ENCODE data around the gene OVAAL.

The OVAAL gene

DNA sequence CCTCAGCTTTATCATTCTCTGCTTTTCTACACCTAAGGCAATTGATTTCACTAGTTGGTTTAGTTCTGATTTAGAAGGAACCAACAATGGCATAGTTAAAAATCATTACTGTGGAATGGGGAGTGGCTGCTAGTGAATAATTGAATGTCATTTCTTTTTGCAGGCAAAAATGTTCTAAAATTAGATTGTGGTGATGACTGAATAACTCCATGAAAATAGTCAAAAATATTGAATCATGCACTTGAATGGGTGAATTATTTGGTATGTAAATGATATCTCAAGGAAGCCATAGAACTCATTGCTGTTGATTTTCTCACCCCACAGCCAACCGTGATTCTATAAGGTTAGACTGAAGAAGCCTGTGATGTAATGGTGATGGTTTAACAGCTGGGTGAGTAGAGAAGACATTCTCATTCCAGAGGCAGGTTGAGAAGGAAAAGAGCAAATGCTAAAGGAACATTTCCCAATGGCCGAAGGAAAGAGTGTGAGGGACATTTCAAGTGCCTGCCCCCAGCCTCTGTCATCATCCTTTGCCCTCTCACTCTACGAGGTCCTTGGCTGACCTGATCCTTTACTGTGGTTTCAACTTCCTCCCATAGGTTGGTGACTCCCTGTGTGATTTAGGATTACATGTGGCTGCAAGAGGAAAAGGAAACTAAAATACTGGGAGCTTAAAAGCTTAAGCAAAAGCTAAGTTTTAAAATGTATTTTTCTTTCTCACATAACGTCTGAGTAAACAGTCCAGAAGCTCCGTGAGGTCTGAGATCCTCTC lies 12.5 kb downstream of the OVAAL start:
- DNase-seq: no peak
- no peaks in the 10 kb centered on the region for H3K9me3 Mint-ChIP-seq
- H3K27ac Mint-ChIP-seq: no peak overlapping the region
- CTCF ChIA-PET: no interaction called here
- peaks cover 14% of the 10 kb centered on the region for H3K4me1 Mint-ChIP-seq
- H3K27me3 Mint-ChIP-seq: peaks cover 12% of the 10 kb centered on the region
- H3K4me3 Mint-ChIP-seq: no peak overlapping the region
- H3K36me3 Mint-ChIP-seq: no peaks in the 10 kb centered on the region

DNA sequence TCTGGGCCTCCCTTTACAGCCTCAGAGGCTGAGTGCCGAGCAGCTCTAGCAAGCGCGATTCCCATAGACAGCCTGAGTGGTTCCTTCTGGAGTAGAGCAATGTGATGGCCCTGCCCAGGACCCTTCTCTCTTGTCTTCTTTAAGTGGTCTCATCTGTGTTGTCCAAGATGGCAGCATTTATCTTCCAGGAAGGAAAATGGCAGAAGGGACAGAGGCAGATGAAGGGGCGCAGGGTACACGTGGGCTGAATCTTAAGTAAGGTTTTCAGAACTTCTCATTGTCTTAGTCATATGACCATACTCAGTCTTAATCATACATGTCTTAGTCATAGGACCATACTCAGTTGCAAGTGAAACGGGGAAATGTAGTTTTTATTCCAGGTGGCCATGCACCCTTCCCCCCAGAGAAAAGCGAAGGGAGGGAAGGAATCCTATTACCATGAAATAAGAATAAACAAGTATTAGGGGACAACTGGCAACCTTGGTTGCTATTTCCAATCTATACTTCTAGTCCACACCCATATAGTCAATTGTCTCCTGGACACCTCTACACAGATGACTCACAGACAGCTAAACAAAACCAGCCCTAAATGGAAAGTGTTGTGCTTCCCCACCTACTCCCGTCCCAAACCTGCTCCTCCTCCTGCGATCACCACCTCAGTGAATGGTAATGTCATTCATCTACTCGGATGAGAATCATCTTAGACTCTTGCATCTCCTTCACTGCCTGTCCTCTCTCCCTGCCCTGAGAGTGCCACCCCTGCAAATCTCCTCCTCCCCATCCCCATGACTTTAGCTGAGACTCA lies 13.3 kb downstream of the OVAAL start:
- Mint-ChIP-seq H3K4me3 (no peak overlapping the region), H3K4me1 (peaks cover 14% of the 10 kb centered on the region), H3K27me3 (peaks cover 12% of the 10 kb centered on the region), H3K27ac (no peak overlapping the region), H3K36me3 (no peaks in the 10 kb centered on the region), H3K9me3 (no peaks in the 10 kb centered on the region)
- CTCF ChIA-PET: no interaction called here
- DNase-seq: no peak

DNA sequence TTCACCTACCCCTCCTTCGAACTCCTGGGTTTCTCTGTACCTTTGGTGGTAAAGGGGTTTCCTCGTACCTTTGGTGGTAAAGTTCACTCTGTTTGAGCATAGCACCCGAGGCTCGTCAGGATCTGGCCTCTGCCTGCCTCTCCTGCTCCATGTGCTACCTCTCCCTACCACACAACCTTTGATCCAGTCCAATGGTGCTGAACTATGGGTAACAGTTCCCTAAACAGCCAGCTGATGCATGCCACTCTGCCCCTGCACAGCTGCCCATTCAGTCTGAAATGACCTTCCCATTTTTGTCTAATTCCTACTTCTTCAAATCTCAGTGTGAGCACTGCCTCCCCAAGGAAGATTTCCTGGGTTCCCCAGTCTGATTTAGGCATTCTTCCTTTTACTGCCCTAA lies 14.0 kb downstream of the OVAAL start:
- Mint-ChIP-seq H3K9me3 (no peaks in the 10 kb centered on the region), H3K4me3 (no peak overlapping the region), H3K4me1 (peaks cover 14% of the 10 kb centered on the region), H3K36me3 (no peaks in the 10 kb centered on the region), H3K27me3 (peaks cover 12% of the 10 kb centered on the region), H3K27ac (no peak overlapping the region)
- DNase-seq: no peak
- CTCF ChIA-PET: no interaction called here

DNA sequence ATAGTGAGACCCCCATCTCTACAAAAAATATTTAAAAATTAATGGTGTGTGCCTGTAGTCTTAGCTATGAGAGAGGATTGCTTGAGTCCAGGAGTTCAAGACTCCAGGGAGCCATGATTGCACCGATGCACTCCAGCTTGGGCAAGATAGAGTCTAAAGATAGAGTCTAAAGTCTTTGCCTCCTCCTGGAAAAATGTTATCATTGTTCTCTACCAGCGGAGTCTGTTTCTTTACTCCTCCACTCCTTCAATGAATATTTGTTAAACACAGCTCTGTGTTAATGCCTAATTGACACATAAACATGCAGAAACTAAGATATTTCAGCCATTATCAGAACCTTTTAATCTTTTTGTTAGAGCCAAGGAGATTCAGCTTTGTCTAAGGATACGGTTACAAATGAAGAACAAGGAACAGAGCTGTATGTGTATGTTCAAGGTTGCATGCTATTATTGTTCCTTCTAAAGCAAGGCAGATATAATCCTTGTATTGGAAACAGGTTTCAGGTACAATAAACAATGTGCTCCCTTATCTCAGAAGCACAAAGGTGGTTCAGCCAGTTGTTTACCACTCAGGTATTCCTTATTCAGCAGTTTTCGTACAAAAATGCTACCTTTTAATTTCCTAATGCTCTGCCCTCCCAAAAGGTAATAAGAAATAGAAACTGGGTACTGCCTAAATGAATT lies 15.4 kb downstream of the OVAAL start:
- H3K27ac Mint-ChIP-seq: no peak overlapping the region
- peaks cover 14% of the 10 kb centered on the region for H3K4me1 Mint-ChIP-seq
- DNase-seq: no peak
- H3K27me3 Mint-ChIP-seq: peaks cover 12% of the 10 kb centered on the region
- H3K9me3 Mint-ChIP-seq: no peaks in the 10 kb centered on the region
- CTCF ChIA-PET: no interaction called here
- no peak overlapping the region for H3K4me3 Mint-ChIP-seq
- no peaks in the 10 kb centered on the region for H3K36me3 Mint-ChIP-seq

DNA sequence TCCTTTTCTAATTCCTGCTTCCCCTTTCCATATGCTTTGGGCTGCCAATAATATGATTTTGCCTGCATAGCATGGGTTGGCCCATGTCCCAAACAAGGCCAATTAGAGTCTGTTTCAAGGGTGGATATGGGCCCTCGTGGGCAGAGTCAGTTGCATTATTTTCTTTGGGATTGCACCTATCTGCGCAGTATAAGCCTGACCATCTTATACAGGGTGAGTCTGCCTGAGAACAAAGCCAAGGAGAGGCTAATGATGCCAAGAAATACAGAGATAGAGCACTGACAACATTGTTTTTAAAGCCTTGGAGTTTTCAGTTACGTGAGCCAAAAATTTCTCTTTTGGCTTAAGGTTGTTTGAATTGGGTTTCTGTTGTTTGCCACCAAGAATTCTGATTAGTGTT lies 18.6 kb downstream of the OVAAL start:
- Mint-ChIP-seq H3K4me3 (no peak overlapping the region), H3K4me1 (peaks cover 1% of the 10 kb centered on the region), H3K27ac (no peak overlapping the region), H3K27me3 (peaks cover 5% of the 10 kb centered on the region), H3K9me3 (no peaks in the 10 kb centered on the region), H3K36me3 (no peaks in the 10 kb centered on the region)
- CTCF ChIA-PET: no interaction called here
- DNase-seq: no peak

DNA sequence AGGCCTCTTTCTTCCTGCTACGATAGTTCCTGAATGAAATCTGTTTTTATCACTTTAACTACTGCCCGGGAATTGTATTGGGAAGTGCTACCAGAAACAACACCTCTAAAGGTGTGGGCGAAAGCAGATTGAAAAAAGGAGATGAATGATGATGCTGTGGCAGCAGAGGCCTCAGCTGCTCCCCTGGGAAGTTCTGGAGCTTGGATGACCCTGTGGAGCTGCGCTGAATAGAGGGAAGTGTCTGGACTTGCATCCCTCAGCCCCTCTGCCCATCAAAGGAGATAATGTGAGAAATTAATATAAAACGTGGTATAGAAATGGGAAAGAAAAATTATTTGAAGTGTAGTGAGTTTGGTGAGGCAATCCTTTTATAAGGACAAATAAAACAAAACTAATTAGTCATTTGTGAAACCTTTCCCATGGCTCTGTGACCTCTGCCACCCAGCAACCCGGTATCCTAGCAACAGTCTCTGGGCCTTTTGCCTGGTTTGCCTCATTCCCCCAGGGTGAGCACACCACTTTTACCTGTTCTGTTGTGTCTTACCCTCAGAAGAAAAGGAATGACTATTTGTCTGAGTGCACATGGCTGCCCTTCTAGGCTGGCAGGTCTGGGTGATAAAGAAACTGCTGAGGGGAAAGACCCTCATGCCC lies 21.3 kb downstream of the OVAAL start:
- no peak for DNase-seq
- CTCF ChIA-PET: interaction anchor here (1.9 kb wide), 1 partner anchor 46 kb away, joined by 4 read pairs; no protein-coding TSS in a partner anchor
- peaks cover 7% of the 10 kb centered on the region for H3K4me1 Mint-ChIP-seq
- H3K27ac Mint-ChIP-seq: no peak overlapping the region
- peaks cover 1% of the 10 kb centered on the region for H3K27me3 Mint-ChIP-seq
- H3K9me3 Mint-ChIP-seq: no peaks in the 10 kb centered on the region
- no peak overlapping the region for H3K4me3 Mint-ChIP-seq
- no peaks in the 10 kb centered on the region for H3K36me3 Mint-ChIP-seq

DNA sequence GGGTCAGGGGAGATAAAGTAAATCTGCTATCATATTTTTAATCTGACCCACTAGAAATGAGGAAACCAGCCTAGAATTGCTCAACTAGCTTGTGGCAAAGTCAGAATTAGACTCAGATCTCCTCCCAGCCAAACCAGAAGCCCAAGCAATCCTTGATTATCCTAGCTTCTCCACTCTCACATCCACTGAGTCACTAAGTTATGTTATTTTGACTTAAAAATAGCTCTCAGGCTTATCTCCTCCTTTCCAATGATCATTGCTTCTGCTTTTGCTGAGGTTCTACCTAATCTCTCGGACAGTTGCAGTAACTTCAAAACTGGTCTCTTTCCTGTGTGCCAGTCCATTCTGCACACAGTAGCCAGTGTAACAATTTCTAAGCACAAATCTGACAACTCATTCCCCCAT lies 22.9 kb downstream of the OVAAL start:
- Mint-ChIP-seq H3K27ac (no peak overlapping the region), H3K36me3 (no peaks in the 10 kb centered on the region), H3K9me3 (no peaks in the 10 kb centered on the region), H3K27me3 (no peaks in the 10 kb centered on the region), H3K4me3 (no peak overlapping the region), H3K4me1 (peaks cover 21% of the 10 kb centered on the region)
- CTCF ChIA-PET: interaction anchor here (0.7 to 1.9 kb wide), 4 partner anchors 42 to 304 kb away, joined by 3 to 4 read pairs (median 4); no protein-coding TSS in a partner anchor
- DNase-seq: no peak

DNA sequence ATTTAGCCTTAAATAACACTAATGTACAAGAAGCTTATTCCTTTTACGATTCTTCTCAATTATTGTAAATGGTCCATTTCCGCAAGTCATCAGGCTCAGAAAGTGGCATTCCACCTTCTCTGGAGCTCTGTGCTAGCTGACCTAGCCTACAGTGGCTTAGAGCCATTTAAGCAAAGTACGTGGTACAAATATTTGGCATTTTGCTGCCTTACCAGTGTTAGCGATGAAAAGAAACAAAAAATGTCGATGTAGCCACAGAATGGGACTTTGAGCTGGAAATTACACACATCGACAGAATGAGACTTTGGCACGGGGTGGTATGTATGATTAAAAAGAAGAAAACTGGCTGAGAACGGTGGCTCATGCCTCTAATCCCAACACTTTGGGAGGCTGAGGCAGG lies 26.1 kb downstream of the OVAAL start:
- H3K36me3 Mint-ChIP-seq: no peaks in the 10 kb centered on the region
- H3K4me1 Mint-ChIP-seq: peaks cover 27% of the 10 kb centered on the region
- no peak overlapping the region for H3K4me3 Mint-ChIP-seq
- no peak for DNase-seq
- peak overlapping the region; percentile 90 for H3K27ac Mint-ChIP-seq
- no peaks in the 10 kb centered on the region for H3K27me3 Mint-ChIP-seq
- CTCF ChIA-PET: interaction anchor here (0.8 kb wide), 1 partner anchor 108 kb away, joined by 3 read pairs; no protein-coding TSS in a partner anchor
- peaks cover 7% of the 10 kb centered on the region for H3K9me3 Mint-ChIP-seq

DNA sequence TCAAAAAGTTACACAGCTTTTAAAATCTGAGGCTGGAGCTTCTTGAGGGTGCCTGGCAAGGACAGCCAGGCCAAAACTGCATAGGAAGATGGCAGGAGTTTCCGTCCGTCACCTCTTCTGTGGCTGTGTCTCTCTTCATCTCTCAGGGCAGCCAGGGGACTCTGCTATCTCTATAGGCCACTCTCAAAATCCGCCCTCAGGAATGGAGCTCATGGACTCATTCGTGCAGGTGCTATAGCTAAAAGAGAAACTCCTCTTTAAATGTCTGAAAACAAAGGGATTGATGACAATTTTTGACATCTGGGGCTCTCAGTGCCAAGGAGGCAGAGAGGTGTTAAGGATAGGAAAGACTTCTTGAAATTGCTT lies 27.2 kb downstream of the OVAAL start:
- Mint-ChIP-seq H3K27me3 (no peaks in the 10 kb centered on the region), H3K27ac (peak overlapping the region; percentile 90), H3K36me3 (no peaks in the 10 kb centered on the region), H3K4me1 (peaks cover 27% of the 10 kb centered on the region), H3K9me3 (peaks cover 7% of the 10 kb centered on the region), H3K4me3 (no peak overlapping the region)
- CTCF ChIA-PET: interaction anchor here (0.8 to 1.1 kb wide), 2 partner anchors 47 to 107 kb away, joined by 3 read pairs; no protein-coding TSS in a partner anchor
- DNase-seq: no peak

DNA sequence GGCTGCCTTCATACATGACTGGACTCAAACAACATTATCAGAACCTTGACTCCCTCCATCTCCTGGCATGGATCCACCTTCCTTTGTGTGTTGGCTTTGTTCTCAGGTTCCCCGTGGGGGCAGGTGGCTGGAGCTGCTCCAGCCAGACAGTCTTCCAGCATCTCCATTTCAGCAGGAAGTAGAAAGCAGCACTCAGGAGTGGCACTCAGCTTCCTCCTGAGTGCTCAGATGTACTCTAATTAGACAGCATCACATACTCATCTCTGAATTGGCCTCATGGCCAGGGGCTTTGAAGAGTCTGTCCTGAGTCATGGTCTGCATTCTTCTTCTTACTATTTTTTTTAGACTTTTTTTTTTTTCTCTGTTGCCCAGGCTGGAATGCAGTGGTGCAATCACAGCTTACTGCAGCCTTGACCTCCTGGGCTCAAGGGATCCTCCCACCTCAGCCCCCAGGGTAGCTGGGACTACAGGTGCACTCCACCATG lies 27.9 kb downstream of the OVAAL start:
- Mint-ChIP-seq H3K27me3 (no peaks in the 10 kb centered on the region), H3K9me3 (peaks cover 7% of the 10 kb centered on the region), H3K27ac (no peak overlapping the region), H3K4me1 (peaks cover 27% of the 10 kb centered on the region), H3K36me3 (no peaks in the 10 kb centered on the region), H3K4me3 (no peak overlapping the region)
- DNase-seq: no peak
- CTCF ChIA-PET: no interaction called here

DNA sequence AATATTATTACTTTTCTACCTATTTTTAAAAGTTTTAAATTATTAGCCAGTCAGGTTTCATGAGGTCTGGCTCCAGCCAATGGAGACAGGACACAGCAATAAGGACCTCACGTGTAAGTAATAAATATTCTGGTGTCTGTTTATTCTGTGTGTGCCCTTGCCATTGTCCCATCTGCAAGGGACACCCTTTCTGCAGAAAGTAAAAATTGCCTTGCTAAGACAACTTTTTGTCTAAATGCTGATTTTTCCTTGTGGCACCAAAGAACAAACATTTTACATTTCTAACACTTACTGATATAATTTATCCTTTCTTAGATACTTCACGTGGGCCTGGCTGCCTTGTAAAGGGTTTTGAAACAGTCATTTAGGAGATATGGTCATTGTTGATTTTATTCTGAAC lies 29.4 kb downstream of the OVAAL start:
- H3K4me1 Mint-ChIP-seq: peaks cover 27% of the 10 kb centered on the region
- CTCF ChIA-PET: no interaction called here
- peaks cover 7% of the 10 kb centered on the region for H3K9me3 Mint-ChIP-seq
- H3K27ac Mint-ChIP-seq: no peak overlapping the region
- no peaks in the 10 kb centered on the region for H3K36me3 Mint-ChIP-seq
- H3K27me3 Mint-ChIP-seq: no peaks in the 10 kb centered on the region
- no peak overlapping the region for H3K4me3 Mint-ChIP-seq
- no peak for DNase-seq

DNA sequence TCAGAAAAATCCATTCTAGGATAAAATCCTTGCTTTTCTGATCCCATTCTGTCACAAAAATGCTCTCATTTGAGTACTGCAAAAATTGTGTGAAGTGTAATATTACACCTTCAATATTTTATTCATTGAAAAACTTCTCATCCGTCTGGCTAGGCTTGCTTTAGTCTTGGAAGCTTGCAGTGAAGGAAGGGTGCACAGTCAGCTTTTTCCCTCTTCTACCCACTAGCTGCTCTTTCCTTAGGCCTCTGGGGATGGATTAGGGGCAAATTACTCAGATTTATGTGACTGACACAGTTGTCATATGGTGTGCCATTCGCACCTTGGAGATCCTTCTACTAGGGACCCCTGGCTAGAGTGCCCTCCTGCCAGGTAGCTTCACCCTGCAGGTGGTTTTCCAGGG lies 32.1 kb downstream of the OVAAL start:
- H3K27ac Mint-ChIP-seq: no peak overlapping the region
- peaks cover 7% of the 10 kb centered on the region for H3K9me3 Mint-ChIP-seq
- CTCF ChIA-PET: interaction anchor here (0.6 to 1.1 kb wide), 2 partner anchors 20 to 174 kb away, joined by 3 to 4 read pairs; no protein-coding TSS in a partner anchor
- DNase-seq: no peak
- peaks cover 7% of the 10 kb centered on the region for H3K27me3 Mint-ChIP-seq
- peaks cover 12% of the 10 kb centered on the region for H3K4me1 Mint-ChIP-seq
- H3K4me3 Mint-ChIP-seq: no peak overlapping the region
- no peaks in the 10 kb centered on the region for H3K36me3 Mint-ChIP-seq

DNA sequence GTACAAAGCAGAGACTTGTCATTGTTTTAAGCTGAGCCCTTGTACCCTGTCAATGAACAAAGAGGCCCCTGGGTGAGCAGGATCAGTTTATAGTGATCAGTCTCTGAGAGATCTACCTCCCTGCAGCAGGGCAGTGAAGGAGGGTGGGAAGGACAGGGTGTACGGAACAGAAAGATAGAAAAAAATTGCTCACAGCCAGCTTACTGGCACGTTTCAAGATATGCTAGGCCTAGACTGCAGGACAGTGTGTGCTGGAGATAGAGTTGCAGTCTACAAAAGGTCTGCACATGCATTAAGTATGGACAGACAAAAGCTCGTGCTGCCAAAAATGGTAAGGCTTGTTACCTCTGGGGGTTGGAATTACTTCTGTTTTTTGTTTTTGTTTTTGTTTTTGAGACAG lies 34.6 kb downstream of the OVAAL start:
- H3K27ac Mint-ChIP-seq: no peak overlapping the region
- H3K36me3 Mint-ChIP-seq: no peaks in the 10 kb centered on the region
- no peaks in the 10 kb centered on the region for H3K4me1 Mint-ChIP-seq
- no peak overlapping the region for H3K4me3 Mint-ChIP-seq
- H3K27me3 Mint-ChIP-seq: peaks cover 7% of the 10 kb centered on the region
- peaks cover under 1% of the 10 kb centered on the region for H3K9me3 Mint-ChIP-seq
- CTCF ChIA-PET: no interaction called here
- no peak for DNase-seq

DNA sequence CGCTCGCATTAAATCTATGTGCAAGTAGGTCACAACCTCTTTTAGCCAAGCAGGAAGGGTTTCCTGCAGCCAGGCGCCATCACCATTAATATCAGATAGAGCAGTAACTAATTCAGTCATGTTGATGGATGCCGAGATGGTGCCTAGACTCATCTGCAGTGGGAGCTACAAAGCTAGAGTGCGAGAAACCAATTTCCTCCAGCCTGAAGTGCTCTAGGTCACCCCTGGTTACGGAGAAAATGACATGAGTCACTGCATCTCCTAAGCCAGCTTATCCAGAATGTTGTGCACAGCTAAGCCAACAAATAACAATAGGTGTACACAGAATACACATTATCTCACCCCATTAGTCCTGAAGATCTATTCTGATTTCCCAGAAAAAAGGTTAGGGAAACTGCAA lies 36.0 kb downstream of the OVAAL start:
- H3K9me3 Mint-ChIP-seq: no peaks in the 10 kb centered on the region
- H3K36me3 Mint-ChIP-seq: no peaks in the 10 kb centered on the region
- no peak overlapping the region for H3K4me3 Mint-ChIP-seq
- CTCF ChIA-PET: no interaction called here
- H3K27ac Mint-ChIP-seq: no peak overlapping the region
- no peak for DNase-seq
- H3K4me1 Mint-ChIP-seq: no peaks in the 10 kb centered on the region
- peaks cover 7% of the 10 kb centered on the region for H3K27me3 Mint-ChIP-seq
